ENCODE measurements around the gene SMOC1.

Gene SMOC1

DNA sequence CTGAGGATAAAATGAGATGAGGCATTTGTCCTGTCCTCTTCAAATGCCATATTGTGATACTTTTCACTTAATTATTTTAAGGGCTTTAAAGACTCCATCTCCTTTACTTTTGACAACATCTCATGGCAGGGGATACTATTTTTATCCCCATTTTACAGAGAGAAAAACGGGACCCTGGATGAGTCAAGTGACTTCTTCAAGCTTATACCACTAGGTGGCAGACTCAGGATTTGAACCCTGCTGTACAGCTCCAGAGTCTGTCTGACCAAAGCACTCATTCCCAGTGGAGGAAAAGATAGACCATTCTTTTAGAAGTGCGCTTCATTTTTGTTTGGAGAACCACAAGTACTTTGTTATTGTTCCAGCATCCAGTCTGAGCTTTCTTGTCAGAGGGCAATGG, 1.7 kb upstream of the SMOC1 start:
- H3K4me2 ChIP-seq (ENCODE audit: low read length) = no peak overlapping the region
- H3K36me3 ChIP-seq (ENCODE audit: control insufficient read depth, insufficient read depth, low read length) = no peaks in the 10 kb centered on the region

GRCh38 chr14:69878251-69878650, 965 bp upstream of the SMOC1 start:
- Histone ChIP-seq H3K27ac (ENCODE audit: low read depth, low read length) (no peak overlapping the region), H3K18ac (ENCODE audit: low read length) (no peak overlapping the region), H3K79me1 (ENCODE audit: low read length) (no peaks in the 10 kb centered on the region), H3K56ac (ENCODE audit: low read length) (no peak overlapping the region), H4K8ac (ENCODE audit: low read depth, low read length) (no peak overlapping the region), H2BK15ac (replicated peaks; ENCODE audit: low read depth) (no peak overlapping the region), H3K23ac (ENCODE audit: low read length) (no peak overlapping the region), H3K36me3 (ENCODE audit: control insufficient read depth, insufficient read depth, low read length) (no peaks in the 10 kb centered on the region), H3K27me3 (ENCODE audit: insufficient read depth, low read length, poor library complexity) (peaks cover 17% of the 10 kb centered on the region), H4K5ac (ENCODE audit: low read length) (no peak overlapping the region), H2BK5ac (ENCODE audit: low read length) (no peak overlapping the region), H3K4ac (ENCODE audit: low read depth, low read length) (no peak overlapping the region), H3K9ac (ENCODE audit: low read length) (no peak overlapping the region), H3K4me2 (ENCODE audit: low read length) (no peak overlapping the region), H2BK120ac (ENCODE audit: low read depth, low read length) (no peak overlapping the region), H3K79me2 (ENCODE audit: control insufficient read depth, insufficient read depth, low read length) (no peaks in the 10 kb centered on the region), H2AK5ac (ENCODE audit: low read length) (no peak overlapping the region), H3K4me1 (ENCODE audit: control insufficient read depth, low read depth, low read length) (no peaks in the 10 kb centered on the region), H3K4me3 (ENCODE audit: low read length) (no peak overlapping the region)
- WGBS (ENCODE audit: extremely low coverage, insufficient coverage, low lambda C conversion rate) = no CpG with 5 or more reads among the region's 9 CpGs
- DNase-seq = no peak

More for the DNA sequence above, 1.7 kb upstream of the SMOC1 start:
- no peak overlapping the region for H4K5ac ChIP-seq (ENCODE audit: low read length)
- H2BK5ac ChIP-seq (ENCODE audit: low read length) = no peak overlapping the region
- H4K8ac ChIP-seq (ENCODE audit: low read depth, low read length) = no peak overlapping the region
- no peak overlapping the region for H3K56ac ChIP-seq (ENCODE audit: low read length)
- no peak overlapping the region for H2BK15ac ChIP-seq (replicated peaks; ENCODE audit: low read depth)
- no peak overlapping the region for H2BK120ac ChIP-seq (ENCODE audit: low read depth, low read length)
- no peak overlapping the region for H3K4ac ChIP-seq (ENCODE audit: low read depth, low read length)
- no peak overlapping the region for H3K9ac ChIP-seq (ENCODE audit: low read length)
- no peaks in the 10 kb centered on the region for H3K4me1 ChIP-seq (ENCODE audit: control insufficient read depth, low read depth, low read length)
- H3K27me3 ChIP-seq (ENCODE audit: insufficient read depth, low read length, poor library complexity) = peaks cover 17% of the 10 kb centered on the region
- WGBS (ENCODE audit: extremely low coverage, insufficient coverage, low lambda C conversion rate) = no CpG with 5 or more reads among the region's 2 CpGs
- peak; percentile 27 for DNase-seq
- H3K79me1 ChIP-seq (ENCODE audit: low read length) = no peaks in the 10 kb centered on the region
- no peaks in the 10 kb centered on the region for H3K79me2 ChIP-seq (ENCODE audit: control insufficient read depth, insufficient read depth, low read length)
- no peak overlapping the region for H3K27ac ChIP-seq (ENCODE audit: low read depth, low read length)
- no peak overlapping the region for H3K18ac ChIP-seq (ENCODE audit: low read length)
- H3K4me3 ChIP-seq (ENCODE audit: low read length) = no peak overlapping the region
- H3K23ac ChIP-seq (ENCODE audit: low read length) = no peak overlapping the region
- H2AK5ac ChIP-seq (ENCODE audit: low read length) = no peak overlapping the region

- Histone ChIP-seq H3K4me3 (ENCODE audit: low read length) (peak overlapping the region; percentile 24), H2AK5ac (ENCODE audit: low read length) (no peak overlapping the region), H3K4me1 (ENCODE audit: control insufficient read depth, low read depth, low read length) (no peaks in the 10 kb centered on the region), H3K9ac (ENCODE audit: low read length) (no peak overlapping the region), H2BK5ac (ENCODE audit: low read length) (no peak overlapping the region), H3K36me3 (ENCODE audit: control insufficient read depth, insufficient read depth, low read length) (no peaks in the 10 kb centered on the region), H3K4me2 (ENCODE audit: low read length) (peak overlapping the region; percentile 87), H3K56ac (ENCODE audit: low read length) (no peak overlapping the region), H2BK120ac (ENCODE audit: low read depth, low read length) (no peak overlapping the region), H4K5ac (ENCODE audit: low read length) (no peak overlapping the region), H2BK15ac (replicated peaks; ENCODE audit: low read depth) (no peak overlapping the region), H3K79me1 (ENCODE audit: low read length) (no peaks in the 10 kb centered on the region), H3K27ac (ENCODE audit: low read depth, low read length) (no peak overlapping the region), H3K27me3 (ENCODE audit: insufficient read depth, low read length, poor library complexity) (peaks cover 17% of the 10 kb centered on the region), H4K8ac (ENCODE audit: low read depth, low read length) (no peak overlapping the region), H3K4ac (ENCODE audit: low read depth, low read length) (no peak overlapping the region), H3K79me2 (ENCODE audit: control insufficient read depth, insufficient read depth, low read length) (no peaks in the 10 kb centered on the region), H3K18ac (ENCODE audit: low read length) (no peak overlapping the region), H3K23ac (ENCODE audit: low read length) (no peak overlapping the region)
- peak; percentile 19 for DNase-seq
- no CpG with 5 or more reads among the region's 21 CpGs for WGBS (ENCODE audit: extremely low coverage, insufficient coverage, low lambda C conversion rate)
Measured at GRCh38 chr14:69880044-69880487, 850 bp downstream of the SMOC1 start.

- no peak overlapping the region for H3K4me2 ChIP-seq (ENCODE audit: low read length)
- H3K18ac ChIP-seq (ENCODE audit: low read length) = no peak overlapping the region
- H3K56ac ChIP-seq (ENCODE audit: low read length) = no peak overlapping the region
- H4K5ac ChIP-seq (ENCODE audit: low read length) = no peak overlapping the region
- peaks cover 17% of the 10 kb centered on the region for H3K27me3 ChIP-seq (ENCODE audit: insufficient read depth, low read length, poor library complexity)
- DNase-seq = no peak
- H3K4me3 ChIP-seq (ENCODE audit: low read length) = no peak overlapping the region
- H3K36me3 ChIP-seq (ENCODE audit: control insufficient read depth, insufficient read depth, low read length) = no peaks in the 10 kb centered on the region
- H2BK5ac ChIP-seq (ENCODE audit: low read length) = no peak overlapping the region
- H3K4ac ChIP-seq (ENCODE audit: low read depth, low read length) = no peak overlapping the region
- no peak overlapping the region for H2BK120ac ChIP-seq (ENCODE audit: low read depth, low read length)
- H4K8ac ChIP-seq (ENCODE audit: low read depth, low read length) = no peak overlapping the region
- no peak overlapping the region for H3K23ac ChIP-seq (ENCODE audit: low read length)
- H3K79me2 ChIP-seq (ENCODE audit: control insufficient read depth, insufficient read depth, low read length) = no peaks in the 10 kb centered on the region
- H3K79me1 ChIP-seq (ENCODE audit: low read length) = no peaks in the 10 kb centered on the region
- no peak overlapping the region for H2AK5ac ChIP-seq (ENCODE audit: low read length)
- WGBS (ENCODE audit: extremely low coverage, insufficient coverage, low lambda C conversion rate) = no CpG with 5 or more reads among the region's 5 CpGs
- H3K4me1 ChIP-seq (ENCODE audit: control insufficient read depth, low read depth, low read length) = no peaks in the 10 kb centered on the region
- no peak overlapping the region for H3K27ac ChIP-seq (ENCODE audit: low read depth, low read length)
- no peak overlapping the region for H2BK15ac ChIP-seq (replicated peaks; ENCODE audit: low read depth)
- H3K9ac ChIP-seq (ENCODE audit: low read length) = no peak overlapping the region
Measured at GRCh38 chr14:69880893-69881292, 1.7 kb downstream of the SMOC1 start.

GRCh38 chr14:69882116-69882864, 3.1 kb downstream of the SMOC1 start:
- no peaks in the 10 kb centered on the region for H3K4me1 ChIP-seq (ENCODE audit: control insufficient read depth, low read depth, low read length)
- peaks cover 17% of the 10 kb centered on the region for H3K27me3 ChIP-seq (ENCODE audit: insufficient read depth, low read length, poor library complexity)
- no peak overlapping the region for H3K4me2 ChIP-seq (ENCODE audit: low read length)
- no peak overlapping the region for H4K8ac ChIP-seq (ENCODE audit: low read depth, low read length)
- H2BK120ac ChIP-seq (ENCODE audit: low read depth, low read length) = no peak overlapping the region
- no peak for DNase-seq
- no peaks in the 10 kb centered on the region for H3K79me1 ChIP-seq (ENCODE audit: low read length)
- H3K4ac ChIP-seq (ENCODE audit: low read depth, low read length) = no peak overlapping the region
- WGBS (ENCODE audit: extremely low coverage, insufficient coverage, low lambda C conversion rate) = no CpG with 5 or more reads among the region's 11 CpGs
- H3K18ac ChIP-seq (ENCODE audit: low read length) = no peak overlapping the region
- no peak overlapping the region for H3K27ac ChIP-seq (ENCODE audit: low read depth, low read length)
- no peaks in the 10 kb centered on the region for H3K36me3 ChIP-seq (ENCODE audit: control insufficient read depth, insufficient read depth, low read length)
- no peak overlapping the region for H4K5ac ChIP-seq (ENCODE audit: low read length)
- H3K9ac ChIP-seq (ENCODE audit: low read length) = no peak overlapping the region
- no peak overlapping the region for H3K4me3 ChIP-seq (ENCODE audit: low read length)
- H2BK15ac ChIP-seq (replicated peaks; ENCODE audit: low read depth) = no peak overlapping the region
- no peak overlapping the region for H3K23ac ChIP-seq (ENCODE audit: low read length)
- no peak overlapping the region for H2BK5ac ChIP-seq (ENCODE audit: low read length)
- H2AK5ac ChIP-seq (ENCODE audit: low read length) = no peak overlapping the region
- no peak overlapping the region for H3K56ac ChIP-seq (ENCODE audit: low read length)
- no peaks in the 10 kb centered on the region for H3K79me2 ChIP-seq (ENCODE audit: control insufficient read depth, insufficient read depth, low read length)

GRCh38 chr14:69882915-69883314, 3.7 kb downstream of the SMOC1 start:
- no peak overlapping the region for H3K4ac ChIP-seq (ENCODE audit: low read depth, low read length)
- no peak overlapping the region for H3K4me2 ChIP-seq (ENCODE audit: low read length)
- 100% methylated on average over 1 of the region's 2 CpGs for WGBS (ENCODE audit: extremely low coverage, insufficient coverage, low lambda C conversion rate)
- H4K8ac ChIP-seq (ENCODE audit: low read depth, low read length) = no peak overlapping the region
- H3K9ac ChIP-seq (ENCODE audit: low read length) = no peak overlapping the region
- no peaks in the 10 kb centered on the region for H3K79me2 ChIP-seq (ENCODE audit: control insufficient read depth, insufficient read depth, low read length)
- no peak overlapping the region for H3K27ac ChIP-seq (ENCODE audit: low read depth, low read length)
- H2BK120ac ChIP-seq (ENCODE audit: low read depth, low read length) = no peak overlapping the region
- H2BK5ac ChIP-seq (ENCODE audit: low read length) = no peak overlapping the region
- H3K56ac ChIP-seq (ENCODE audit: low read length) = no peak overlapping the region
- no peak overlapping the region for H3K18ac ChIP-seq (ENCODE audit: low read length)
- H3K27me3 ChIP-seq (ENCODE audit: insufficient read depth, low read length, poor library complexity) = peaks cover 14% of the 10 kb centered on the region
- no peak overlapping the region for H3K23ac ChIP-seq (ENCODE audit: low read length)
- no peaks in the 10 kb centered on the region for H3K4me1 ChIP-seq (ENCODE audit: control insufficient read depth, low read depth, low read length)
- no peak overlapping the region for H3K4me3 ChIP-seq (ENCODE audit: low read length)
- H4K5ac ChIP-seq (ENCODE audit: low read length) = no peak overlapping the region
- H2AK5ac ChIP-seq (ENCODE audit: low read length) = no peak overlapping the region
- no peaks in the 10 kb centered on the region for H3K36me3 ChIP-seq (ENCODE audit: control insufficient read depth, insufficient read depth, low read length)
- H2BK15ac ChIP-seq (replicated peaks; ENCODE audit: low read depth) = no peak overlapping the region
- no peaks in the 10 kb centered on the region for H3K79me1 ChIP-seq (ENCODE audit: low read length)
- DNase-seq = no peak

Data from mesendoderm (in vitro differentiated cells).